Measurements from ENCODE around the gene ALPK1.
A peak's percentile ranks its signal among the peaks of the same experiment; 100 is the strongest.
"Not testable (repeated sequence)": the region's sequence is repeated elsewhere in the genome, so short reads cannot be mapped to it uniquely, and the experiment has no call there.

Gene ALPK1

GRCh38 chr4:112296949-112297880 lies at the start of gene ALPK1:
ALPK1 (plus strand) TSS chr4:112297369.
- peak; percentile 47 for DNase-seq (ENCODE audit: low spot score)

GRCh38 chr4:112251019-112251643 lies 46.0 kb upstream of the ALPK1 start:
- peak; percentile 24 for DNase-seq (ENCODE audit: low spot score)

- DNase-seq (ENCODE audit: low spot score): no peak
Measured at GRCh38 chr4:112252234-112252633, 44.9 kb upstream of the ALPK1 start.

GRCh38 chr4:112253382-112254000 lies 43.7 kb upstream of the ALPK1 start:
- no peak for DNase-seq (ENCODE audit: low spot score)

GRCh38 chr4:112257098-112257497 lies 40.1 kb upstream of the ALPK1 start:
- DNase-seq (ENCODE audit: low spot score): no peak

- no peak for DNase-seq (ENCODE audit: low spot score)
Measured at GRCh38 chr4:112266823-112267222, 30.3 kb upstream of the ALPK1 start.

GRCh38 chr4:112270051-112270450 lies 27.1 kb upstream of the ALPK1 start:
- DNase-seq (ENCODE audit: low spot score): no peak

- no peak for DNase-seq (ENCODE audit: low spot score)
Measured at GRCh38 chr4:112270640-112271421, 26.3 kb upstream of the ALPK1 start.

GRCh38 chr4:112272292-112272691 lies 24.9 kb upstream of the ALPK1 start:
- no peak for DNase-seq (ENCODE audit: low spot score)

GRCh38 chr4:112274959-112275358 lies 22.2 kb upstream of the ALPK1 start:
- no peak for DNase-seq (ENCODE audit: low spot score)

- no peak for DNase-seq (ENCODE audit: low spot score)
Measured at GRCh38 chr4:112276113-112276512, 21.1 kb upstream of the ALPK1 start.

- no peak for DNase-seq (ENCODE audit: low spot score)
Measured at GRCh38 chr4:112277220-112277619, 19.9 kb upstream of the ALPK1 start.

GRCh38 chr4:112277705-112278448 lies 19.3 kb upstream of the ALPK1 start:
- no peak for DNase-seq (ENCODE audit: low spot score)

- no peak for DNase-seq (ENCODE audit: low spot score)
Measured at GRCh38 chr4:112279025-112279881, 17.9 kb upstream of the ALPK1 start.

GRCh38 chr4:112279882-112280315 lies 17.3 kb upstream of the ALPK1 start:
- no peak for DNase-seq (ENCODE audit: low spot score)

- DNase-seq (ENCODE audit: low spot score): no peak
Measured at GRCh38 chr4:112280386-112281056, 16.6 kb upstream of the ALPK1 start.

- DNase-seq (ENCODE audit: low spot score): not testable (repeated sequence)
Measured at GRCh38 chr4:112281895-112282398, 15.2 kb upstream of the ALPK1 start.

GRCh38 chr4:112282860-112283667 lies 14.1 kb upstream of the ALPK1 start:
- no peak for DNase-seq (ENCODE audit: low spot score)

GRCh38 chr4:112284166-112284565 lies 13.0 kb upstream of the ALPK1 start:
- DNase-seq (ENCODE audit: low spot score): no peak
